Medulla oblongata (tissue), 1 donor: ENCODE data around the gene PIK3R1.
"Not testable (repeated sequence)": the region's sequence is repeated elsewhere in the genome, so short reads cannot be mapped to it uniquely, and the experiment has no call there.

ENCODE experiments used
- DNase-seq: peaks from one replicate; pipeline ENCODE4 v3.0.0-alpha.2; 2015; ENCODE audit errors: extremely low spot score

The PIK3R1 gene

GRCh38 chr5:68193481-68194036, 22.0 kb upstream of the PIK3R1 start:
- peak; percentile 62 for DNase-seq

GRCh38 chr5:68194386-68194785, 21.2 kb upstream of the PIK3R1 start:
- DNase-seq = no peak

GRCh38 chr5:68195137-68195536, 20.4 kb upstream of the PIK3R1 start:
- DNase-seq = no peak

GRCh38 chr5:68196876-68197275, 18.7 kb upstream of the PIK3R1 start:
- DNase-seq = peak; percentile 85

- no peak for DNase-seq
These were observed 15.3 kb upstream of the PIK3R1 start for GRCh38 chr5:68200288-68200687.

GRCh38 chr5:68210654-68211053, 4.9 kb upstream of the PIK3R1 start:
- DNase-seq = not testable (repeated sequence)

- peak; percentile 61 for DNase-seq
These were observed 911 bp upstream of the PIK3R1 start for GRCh38 chr5:68214482-68215207.

GRCh38 chr5:68215898-68216244, 315 bp downstream of the PIK3R1 start:
- DNase-seq = no peak

- DNase-seq = peak; percentile 63
These were observed 890 bp downstream of the PIK3R1 start for GRCh38 chr5:68216245-68217046.

DNA sequence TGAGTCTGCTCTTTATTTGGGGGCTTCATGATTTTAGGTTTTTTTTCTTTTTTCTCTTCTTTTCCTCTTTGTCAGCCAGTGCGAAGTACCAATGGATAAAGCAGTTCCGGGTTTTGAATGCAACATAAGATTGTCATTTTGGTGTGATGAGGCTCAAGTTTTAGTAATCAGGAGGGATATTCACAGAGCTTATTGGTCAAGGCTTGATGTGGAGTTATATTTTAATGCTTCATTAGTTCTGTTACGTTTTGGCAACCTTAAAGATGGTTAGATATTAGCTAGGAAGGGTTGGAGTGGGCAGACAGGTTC, 1.4 kb downstream of the PIK3R1 start:
- no peak for DNase-seq

GRCh38 chr5:68217528-68217927, 2.0 kb downstream of the PIK3R1 start:
- no peak for DNase-seq

DNA sequence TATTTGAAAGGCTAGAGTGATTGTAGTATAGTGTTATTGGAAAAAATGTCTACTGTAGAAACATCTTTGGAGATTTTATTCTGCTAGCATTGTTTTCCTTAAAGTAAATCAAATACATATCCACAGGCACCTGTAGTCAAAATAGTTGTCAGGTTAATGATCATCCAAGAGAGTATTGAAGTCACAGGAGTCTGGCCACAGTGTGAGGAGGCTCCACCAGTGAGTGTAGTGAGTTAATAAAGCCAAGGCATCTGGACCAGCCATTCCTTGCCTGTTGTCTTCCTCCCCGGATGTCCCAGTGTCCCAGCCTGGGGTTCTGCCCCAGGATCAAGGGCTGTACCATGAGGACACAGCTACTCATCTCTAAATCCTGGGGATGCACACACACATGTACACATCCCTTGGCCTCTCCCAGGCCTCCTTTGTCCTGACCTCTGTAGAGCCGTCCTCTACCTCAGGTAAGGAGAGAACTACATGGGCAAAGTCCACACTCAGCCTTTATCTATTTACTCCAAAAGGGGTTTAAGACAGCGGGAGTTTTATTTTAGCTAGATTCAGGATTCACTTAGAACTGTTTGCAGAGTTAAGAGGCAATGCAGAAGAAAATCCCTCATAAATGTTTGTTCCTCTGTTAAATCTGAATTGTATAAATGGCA, 3.7 kb downstream of the PIK3R1 start:
- no peak for DNase-seq

- no peak for DNase-seq
These were observed 4.7 kb downstream of the PIK3R1 start for GRCh38 chr5:68220260-68220659.

GRCh38 chr5:68220914-68221313, 5.4 kb downstream of the PIK3R1 start:
- no peak for DNase-seq

DNA sequence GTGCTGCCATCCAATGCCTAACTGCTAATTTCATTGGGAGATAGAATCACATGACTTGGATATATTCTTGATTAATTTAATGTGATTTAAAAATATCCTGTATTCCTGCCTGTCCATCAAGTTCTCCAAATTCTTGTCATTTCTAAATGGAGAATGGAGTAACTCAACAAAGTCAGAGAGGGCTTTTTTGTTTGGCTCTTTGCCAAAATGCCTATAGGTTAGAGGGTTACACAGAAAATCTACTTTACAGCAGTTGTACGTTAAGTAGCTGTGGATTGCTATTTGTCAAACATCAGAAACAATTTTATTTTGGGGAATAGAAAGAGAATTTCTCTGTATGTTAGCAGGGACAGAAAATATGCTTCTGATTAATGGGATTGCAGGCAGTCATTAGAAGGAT, 5.9 kb downstream of the PIK3R1 start:
- DNase-seq = peak; percentile 3

DNA sequence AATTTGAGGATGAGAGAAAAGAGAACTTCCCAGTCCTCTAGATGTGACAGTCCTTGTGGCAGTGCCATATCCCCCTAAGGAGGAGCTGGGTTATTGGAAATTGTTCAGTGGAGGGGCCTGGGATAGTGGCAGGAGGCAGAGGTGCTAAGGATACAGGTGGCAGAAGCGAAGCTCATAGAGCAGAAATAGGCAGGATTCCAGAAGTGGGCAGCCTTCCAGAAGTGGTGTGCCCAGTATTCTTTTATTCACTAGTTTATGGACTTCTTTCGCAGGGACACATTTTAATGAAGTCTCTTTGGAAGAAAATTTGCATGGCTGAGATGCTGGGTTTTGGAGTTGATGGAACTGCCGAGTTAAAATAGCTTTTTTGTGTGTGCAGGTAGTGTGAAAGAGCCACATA, 6.8 kb downstream of the PIK3R1 start:
- DNase-seq = no peak

DNA sequence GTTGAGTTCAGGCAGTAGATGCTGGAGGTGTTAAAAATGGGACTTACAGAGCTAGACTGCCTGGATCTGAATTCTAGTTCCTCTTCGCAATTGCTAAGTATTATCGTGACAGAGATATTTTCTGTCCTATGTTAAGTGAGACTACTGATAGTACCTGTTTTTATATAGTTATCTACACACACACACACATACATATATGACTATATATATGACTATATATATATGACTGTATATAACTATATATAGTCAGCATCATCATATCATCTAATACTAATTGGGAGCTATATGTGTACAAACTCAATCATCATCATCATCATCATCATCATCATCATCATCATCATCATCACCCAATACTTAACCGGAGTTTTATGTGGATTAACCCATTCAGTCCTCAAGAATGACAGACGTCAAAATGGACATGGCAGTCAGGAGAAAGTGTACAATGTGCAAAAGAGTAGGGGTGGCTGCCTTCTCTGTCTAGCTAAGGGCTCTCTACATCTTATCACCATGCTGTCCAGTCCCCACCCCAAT, 7.3 kb downstream of the PIK3R1 start:
- no peak for DNase-seq

DNA sequence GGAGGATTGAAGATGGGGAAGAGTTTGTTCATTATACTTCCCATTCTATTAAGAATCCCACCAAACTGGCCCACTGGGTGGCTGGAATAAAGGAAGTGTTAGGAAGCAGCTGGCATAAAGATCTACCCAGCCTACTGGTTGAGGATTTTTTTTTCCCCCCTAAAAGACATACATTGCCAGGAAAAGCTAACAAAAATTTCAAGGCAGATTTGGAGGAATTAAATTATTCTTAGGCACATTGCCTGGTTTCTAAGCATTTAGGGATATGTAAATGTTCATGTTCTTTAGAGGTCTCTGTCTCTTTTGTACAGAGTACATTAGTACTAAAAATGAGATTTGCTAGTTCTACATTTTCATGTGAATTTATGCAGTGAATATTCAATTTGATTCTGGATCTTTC, 8.3 kb downstream of the PIK3R1 start:
- DNase-seq = no peak

GRCh38 chr5:68224509-68225187, 9.1 kb downstream of the PIK3R1 start:
- no peak for DNase-seq

- DNase-seq = peak; percentile 74
These were observed 9.8 kb downstream of the PIK3R1 start for GRCh38 chr5:68225188-68225910.

GRCh38 chr5:68225911-68226545, 10.5 kb downstream of the PIK3R1 start:
- DNase-seq = no peak
